Glutamatergic neuron (in vitro differentiated cells): ENCODE data around the gene COL5A3. TPM values are rescaled to one million over a fixed set of nuclear protein-coding genes. Genes with fewer than 3 reads are reported as not detected.

Experiments used
- DNase-seq: peaks from one replicate; pipeline ENCODE4 v3.0.0; 2022
- H3K27ac Mint-ChIP-seq: one replicate; pipeline ENCODE4 v1.8.0; 2020; ENCODE audit warnings: mild to moderate bottlenecking, mixed read lengths, inconsistent platforms; ENCODE audit not compliant: unreplicated experiment
- H3K27me3 Mint-ChIP-seq: one replicate; pipeline ENCODE4 v1.8.0; 2020; ENCODE audit warnings: mild to moderate bottlenecking, moderate library complexity, mixed read lengths, inconsistent platforms; ENCODE audit not compliant: unreplicated experiment
- H3K36me3 Mint-ChIP-seq: one replicate; pipeline ENCODE4 v1.8.0; 2020; ENCODE audit warnings: mild to moderate bottlenecking, mixed read lengths, inconsistent platforms; ENCODE audit not compliant: unreplicated experiment
- H3K4me1 Mint-ChIP-seq: one replicate; pipeline ENCODE4 v1.8.0; 2020; ENCODE audit warnings: mild to moderate bottlenecking, low read depth, mixed read lengths, inconsistent platforms; ENCODE audit not compliant: unreplicated experiment
- H3K4me3 Mint-ChIP-seq: one replicate; pipeline ENCODE4 v1.8.0; 2020; ENCODE audit warnings: mild to moderate bottlenecking, mixed read lengths, inconsistent platforms; ENCODE audit not compliant: unreplicated experiment
- H3K9me3 Mint-ChIP-seq: one replicate; pipeline ENCODE4 v1.8.0; 2020; ENCODE audit warnings: mild to moderate bottlenecking, moderate library complexity, mixed read lengths, inconsistent platforms; ENCODE audit not compliant: unreplicated experiment
- total RNA-seq: library from RNA; stranded (reverse); fragmentation: NEBNext Ultra II Directional; extraction: Animal tissue kit (Norgen Biotek cat#: 25700); gene quantifications from one replicate; pipeline ENCODE4 v1.2.1, GENCODE V29; 2021; ENCODE audit not compliant: unreplicated experiment
- TF ChIP-seq, protein P1 (sequence below): fragments of 200-600 bp; sonication (generic); IDR thresholded peaks from one replicate; pipeline ENCODE4 v1.5.0; 2021; ENCODE audit not compliant: partially characterized antibody, unreplicated experiment

Gene COL5A3
- total RNA-seq, 1 donor from 2014 or later: 0.10 TPM

- peaks cover 5% of the 10 kb centered on the region for H3K9me3 Mint-ChIP-seq
- peaks cover 3% of the 10 kb centered on the region for H3K27me3 Mint-ChIP-seq
- no peak for DNase-seq
- H3K4me3 Mint-ChIP-seq: no peak overlapping the region
- H3K36me3 Mint-ChIP-seq: no peaks in the 10 kb centered on the region
- H3K4me1 Mint-ChIP-seq: no peaks in the 10 kb centered on the region
- no peak overlapping the region for H3K27ac Mint-ChIP-seq
- TF ChIP-seq, protein P1, sequence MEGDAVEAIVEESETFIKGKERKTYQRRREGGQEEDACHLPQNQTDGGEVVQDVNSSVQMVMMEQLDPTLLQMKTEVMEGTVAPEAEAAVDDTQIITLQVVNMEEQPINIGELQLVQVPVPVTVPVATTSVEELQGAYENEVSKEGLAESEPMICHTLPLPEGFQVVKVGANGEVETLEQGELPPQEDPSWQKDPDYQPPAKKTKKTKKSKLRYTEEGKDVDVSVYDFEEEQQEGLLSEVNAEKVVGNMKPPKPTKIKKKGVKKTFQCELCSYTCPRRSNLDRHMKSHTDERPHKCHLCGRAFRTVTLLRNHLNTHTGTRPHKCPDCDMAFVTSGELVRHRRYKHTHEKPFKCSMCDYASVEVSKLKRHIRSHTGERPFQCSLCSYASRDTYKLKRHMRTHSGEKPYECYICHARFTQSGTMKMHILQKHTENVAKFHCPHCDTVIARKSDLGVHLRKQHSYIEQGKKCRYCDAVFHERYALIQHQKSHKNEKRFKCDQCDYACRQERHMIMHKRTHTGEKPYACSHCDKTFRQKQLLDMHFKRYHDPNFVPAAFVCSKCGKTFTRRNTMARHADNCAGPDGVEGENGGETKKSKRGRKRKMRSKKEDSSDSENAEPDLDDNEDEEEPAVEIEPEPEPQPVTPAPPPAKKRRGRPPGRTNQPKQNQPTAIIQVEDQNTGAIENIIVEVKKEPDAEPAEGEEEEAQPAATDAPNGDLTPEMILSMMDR: no peak
These were observed 15.2 kb downstream of the COL5A3 start for GRCh38 chr19:9995084-9995483.

DNA sequence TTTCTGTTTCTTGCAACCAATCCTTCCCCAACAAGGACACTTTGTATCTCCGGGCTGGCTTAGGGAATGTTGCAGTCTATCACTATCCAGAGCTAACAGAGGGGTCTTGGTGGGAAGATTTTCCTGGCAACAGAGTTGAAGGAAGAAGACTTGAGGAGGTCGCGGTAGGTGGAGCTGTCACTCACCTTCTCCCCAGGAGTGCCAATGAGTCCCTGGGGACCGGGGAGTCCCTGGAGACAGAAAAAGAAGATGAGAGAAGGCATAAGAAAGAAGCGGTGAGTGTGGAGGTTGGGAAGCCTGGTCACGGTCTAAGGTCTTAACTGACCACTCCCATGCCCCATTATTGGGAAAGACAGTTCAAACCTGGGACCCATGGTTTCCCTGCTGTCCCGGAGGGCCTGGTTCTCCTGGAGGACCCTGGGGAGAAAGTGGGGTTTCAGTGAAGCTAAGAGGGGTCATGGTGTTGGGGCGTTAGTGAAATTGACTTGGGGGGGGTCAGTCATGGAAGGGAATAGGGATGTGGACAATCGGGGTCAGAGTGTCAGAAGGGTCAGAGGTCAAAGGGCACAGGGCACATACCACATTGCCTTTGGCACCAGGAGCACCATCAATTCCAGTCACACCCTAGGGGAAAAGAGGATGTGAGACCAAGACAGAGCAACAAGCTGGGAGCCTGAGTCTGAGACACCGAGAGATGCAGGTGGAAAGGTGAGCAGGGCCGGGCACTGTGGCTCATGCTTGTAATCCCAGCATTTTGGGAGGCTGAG, 18.7 kb downstream of the COL5A3 start:
- no peak for DNase-seq
- Mint-ChIP-seq H3K9me3 (peaks cover 1% of the 10 kb centered on the region), H3K4me1 (no peaks in the 10 kb centered on the region), H3K4me3 (no peak overlapping the region), H3K36me3 (no peaks in the 10 kb centered on the region), H3K27ac (no peak overlapping the region), H3K27me3 (no peaks in the 10 kb centered on the region)
- TF ChIP-seq, protein P1: no peak

DNA sequence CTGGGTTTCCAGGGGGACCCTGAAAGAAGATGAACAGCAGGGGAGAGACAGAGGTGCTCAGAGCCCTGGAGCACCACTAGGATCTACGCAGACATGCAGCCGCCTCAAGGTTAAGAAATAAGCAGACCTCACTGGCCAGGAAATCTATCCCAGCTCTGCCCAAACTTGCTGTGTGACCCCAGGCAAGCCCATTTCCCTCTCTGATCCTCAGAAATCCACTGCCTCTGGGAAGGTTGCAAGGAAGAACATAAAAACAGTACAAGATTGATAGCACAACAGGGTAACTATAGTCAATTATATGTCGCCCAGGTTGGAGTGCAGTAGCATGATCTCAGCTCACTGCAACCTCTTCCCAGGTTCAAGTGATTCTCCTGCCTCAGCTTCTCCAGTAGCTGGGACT, 20.8 kb downstream of the COL5A3 start:
- no peak for DNase-seq
- Mint-ChIP-seq H3K4me3 (no peak overlapping the region), H3K27me3 (no peaks in the 10 kb centered on the region), H3K4me1 (no peaks in the 10 kb centered on the region), H3K9me3 (peaks cover 1% of the 10 kb centered on the region), H3K36me3 (no peaks in the 10 kb centered on the region), H3K27ac (no peak overlapping the region)
- TF ChIP-seq, protein P1: no peak

GRCh38 chr19:9986787-9987281, 23.5 kb downstream of the COL5A3 start:
- Mint-ChIP-seq H3K4me3 (no peak overlapping the region), H3K36me3 (no peaks in the 10 kb centered on the region), H3K27me3 (peaks cover 6% of the 10 kb centered on the region), H3K27ac (no peak overlapping the region), H3K9me3 (peaks cover 2% of the 10 kb centered on the region), H3K4me1 (no peaks in the 10 kb centered on the region)
- TF ChIP-seq, protein P1: no peak
- DNase-seq: no peak
